ENCODE results near the gene KNDC1.
A peak's percentile ranks its signal among the peaks of the same experiment; 100 is the strongest.

Gene KNDC1

GRCh38 chr10:133158756-133159610 lies 1.0 kb upstream of the KNDC1 start (continued):
- TF ChIP-seq HOXA7 (CRISPR knock-in tag; IDR thresholded peaks at IDR 0.05; ENCODE audit: borderline replicate concordance): no peak
- no peak for TF ChIP-seq ZNF354C (tag by site-specific recombination; IDR thresholded peaks at IDR 0.05; ENCODE audit: borderline replicate concordance, low read depth)
- TF ChIP-seq ZFHX2 (tag by site-specific recombination; conservative IDR thresholded peaks at IDR 0.05): peak; percentile 80
- TF ChIP-seq PATZ1 (tag by site-specific recombination; IDR thresholded peaks at IDR 0.05): peak; percentile 39; the same call in 1 of the 2 replicates

GRCh38 chr10:133159611-133159949 lies 439 bp upstream of the KNDC1 start:
- no peak overlapping the region for H3K27ac ChIP-seq (ENCODE audit: extremely low read depth, low read depth, low read length)
- peaks cover 5% of the 10 kb centered on the region for H3K4me1 ChIP-seq (ENCODE audit: control insufficient read depth, insufficient read depth, low read length)
- POLR2A ChIA-PET: interaction anchor here (1.3 kb wide), 1 partner anchor 14 kb away, joined by 4 read pairs; no protein-coding TSS in a partner anchor
- no peaks in the 10 kb centered on the region for H3K9me3 ChIP-seq (ENCODE audit: control insufficient read depth, insufficient read depth, low read depth, low read length)
- H3K36me3 ChIP-seq (ENCODE audit: control insufficient read depth in 2 of 2, insufficient read depth in 1 of 2, low read length in 2 of 2): peaks cover 0 to 13% of the 10 kb centered on the region in 2 experiments; a peak in 1 of 3 replicates
- H3K4me3 ChIP-seq (ENCODE audit: low read depth, low read length): no peak overlapping the region
- no peak for TF ChIP-seq GLI4 (tag by site-specific recombination; IDR thresholded peaks at IDR 0.05)
- no peak for TF ChIP-seq BCL6B (tag by site-specific recombination; IDR thresholded peaks at IDR 0.05)
- no peak for TF ChIP-seq ZFP41 (tag by site-specific recombination; IDR thresholded peaks at IDR 0.05; ENCODE audit: borderline replicate concordance)
- TF ChIP-seq ZNF777 (tag by site-specific recombination; IDR thresholded peaks at IDR 0.05; ENCODE audit: borderline replicate concordance): 0 out of 2 replicates have a peak, but pooled peaks have one; percentile 28
- no peak for TF ChIP-seq ZNF664 (tag by site-specific recombination; IDR thresholded peaks at IDR 0.05)
- TF ChIP-seq ZNF513 (tag by site-specific recombination; IDR thresholded peaks at IDR 0.05): no peak
- TF ChIP-seq ZXDB (tag by site-specific recombination; IDR thresholded peaks at IDR 0.05): no peak
- no peak for TF ChIP-seq ZNF514 (tag by site-specific recombination; IDR thresholded peaks at IDR 0.05)
- TF ChIP-seq ZNF311 (tag by site-specific recombination; IDR thresholded peaks at IDR 0.05; ENCODE audit: borderline replicate concordance): no peak
- TF ChIP-seq PATZ1 (tag by site-specific recombination; IDR thresholded peaks at IDR 0.05): 0 out of 2 replicates have a peak, but pooled peaks have one; percentile 13
- TF ChIP-seq ZNF335 (tag by site-specific recombination; conservative IDR thresholded peaks at IDR 0.05): peak; percentile 64
- no peak for TF ChIP-seq ZNF707 (tag by site-specific recombination; IDR thresholded peaks at IDR 0.05)
- peak; percentile 12; the same call in 1 of the 2 replicates for TF ChIP-seq SP3 (tag by site-specific recombination; IDR thresholded peaks at IDR 0.05)
- peak; percentile 70 for TF ChIP-seq GLIS1 (tag by site-specific recombination; IDR thresholded peaks at IDR 0.05)
- TF ChIP-seq ZNF433 (tag by site-specific recombination; IDR thresholded peaks at IDR 0.05; ENCODE audit: low read depth): no peak
- no peak for TF ChIP-seq ZNF416 (tag by site-specific recombination; IDR thresholded peaks at IDR 0.05)
- TF ChIP-seq ZBTB10 (tag by site-specific recombination; IDR thresholded peaks at IDR 0.05): peak; percentile 32; the same call in 1 of the 2 replicates
- TF ChIP-seq EGR2 (tag by site-specific recombination; IDR thresholded peaks at IDR 0.05; ENCODE audit: low read depth): 0 out of 2 replicates have a peak, but pooled peaks have one; percentile 3
- CTCF ChIA-PET: interaction anchor here (1.6 kb wide), 1 partner anchor 16 kb away, joined by 5 read pairs; no protein-coding TSS in a partner anchor
